ENCODE data around the gene CERS2. TPM values are rescaled to one million over a fixed set of nuclear protein-coding genes. Genes with fewer than 3 reads are reported as not detected.

Gene CERS2
- total RNA-seq, 1 donor: 84.8 TPM

- Histone ChIP-seq H3K4me3 (ENCODE audit: low read length) (no peak overlapping the region), H3K27me3 (ENCODE audit: insufficient read depth, low read length) (no peaks in the 10 kb centered on the region), H3K9me3 (ENCODE audit: low read depth, low read length) (no peaks in the 10 kb centered on the region), H3K4me1 (ENCODE audit: insufficient read depth, low read length) (peaks cover 83% of the 10 kb centered on the region)
Measured at GRCh38 chr1:151002051-151002450, 27.4 kb upstream of the CERS2 start.

GRCh38 chr1:151001602-151002001 is 27.0 kb upstream of the CERS2 start:
- H3K27me3 ChIP-seq (ENCODE audit: insufficient read depth, low read length): no peaks in the 10 kb centered on the region
- H3K4me1 ChIP-seq (ENCODE audit: insufficient read depth, low read length): peaks cover 79% of the 10 kb centered on the region
- H3K4me3 ChIP-seq (ENCODE audit: low read length): no peak overlapping the region
- H3K9me3 ChIP-seq (ENCODE audit: low read depth, low read length): no peaks in the 10 kb centered on the region

DNA sequence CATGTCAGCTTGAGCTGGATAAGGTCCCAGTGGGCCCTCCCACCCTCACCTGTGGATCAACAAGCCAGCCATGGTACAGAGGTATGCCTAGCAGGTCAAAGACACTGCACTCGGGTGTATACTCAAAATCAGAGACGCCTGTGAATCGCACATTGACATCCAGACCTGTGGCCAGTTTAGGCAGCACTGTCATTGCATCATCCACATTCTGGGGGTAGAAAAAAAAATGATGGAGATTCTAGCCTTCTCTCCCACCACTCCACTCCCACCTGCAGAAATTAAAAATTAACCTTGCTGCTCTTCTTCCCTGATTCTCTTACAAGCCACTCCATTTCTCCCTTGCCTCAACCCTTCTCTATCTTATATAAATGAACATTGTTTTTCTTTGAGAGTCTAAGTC is 25.8 kb upstream of the CERS2 start:
- Histone ChIP-seq H3K4me1 (ENCODE audit: insufficient read depth, low read length) (peaks cover 67% of the 10 kb centered on the region), H3K9me3 (ENCODE audit: low read depth, low read length) (no peaks in the 10 kb centered on the region), H3K4me3 (ENCODE audit: low read length) (no peak overlapping the region), H3K27me3 (ENCODE audit: insufficient read depth, low read length) (no peaks in the 10 kb centered on the region)

- no peaks in the 10 kb centered on the region for H3K9me3 ChIP-seq (ENCODE audit: low read depth, low read length)
- H3K4me1 ChIP-seq (ENCODE audit: insufficient read depth, low read length): peaks cover 62% of the 10 kb centered on the region
- no peaks in the 10 kb centered on the region for H3K27me3 ChIP-seq (ENCODE audit: insufficient read depth, low read length)
- H3K4me3 ChIP-seq (ENCODE audit: low read length): no peak overlapping the region
Measured at GRCh38 chr1:150999926-151000325, 25.3 kb upstream of the CERS2 start.

DNA sequence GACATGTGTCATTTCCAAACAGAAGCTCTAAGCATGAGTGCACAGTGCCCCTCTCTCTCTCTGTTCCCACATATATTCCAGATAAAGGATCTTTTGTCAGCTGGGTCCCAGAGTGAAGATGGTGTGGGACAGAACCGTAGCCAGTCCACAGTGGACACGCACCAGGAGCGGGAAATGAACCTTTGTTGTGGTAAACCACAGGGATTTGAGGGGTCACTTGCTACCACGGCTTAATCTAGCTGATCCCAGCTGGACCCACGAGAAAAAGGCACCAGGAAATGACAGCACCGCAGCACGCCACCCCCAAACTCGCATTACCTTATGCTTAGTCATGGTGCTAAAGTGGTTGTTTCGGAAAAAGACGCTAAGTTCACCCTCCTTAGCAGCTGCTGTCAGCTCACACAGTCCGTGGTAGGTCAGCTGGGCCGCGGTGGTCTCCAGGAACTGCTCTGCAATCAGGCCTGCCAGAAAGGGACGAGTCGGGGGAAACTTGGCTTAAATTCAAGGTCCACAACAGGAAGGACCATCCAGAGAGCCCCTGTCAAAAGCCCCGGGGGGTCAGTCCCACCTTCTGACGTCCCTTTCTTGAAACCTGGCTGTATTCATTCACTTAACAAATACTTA is 24.5 kb upstream of the CERS2 start:
- Histone ChIP-seq H3K4me3 (ENCODE audit: low read length) (no peak overlapping the region), H3K4me1 (ENCODE audit: insufficient read depth, low read length) (peaks cover 54% of the 10 kb centered on the region), H3K9me3 (ENCODE audit: low read depth, low read length) (no peaks in the 10 kb centered on the region), H3K27me3 (ENCODE audit: insufficient read depth, low read length) (no peaks in the 10 kb centered on the region)

DNA sequence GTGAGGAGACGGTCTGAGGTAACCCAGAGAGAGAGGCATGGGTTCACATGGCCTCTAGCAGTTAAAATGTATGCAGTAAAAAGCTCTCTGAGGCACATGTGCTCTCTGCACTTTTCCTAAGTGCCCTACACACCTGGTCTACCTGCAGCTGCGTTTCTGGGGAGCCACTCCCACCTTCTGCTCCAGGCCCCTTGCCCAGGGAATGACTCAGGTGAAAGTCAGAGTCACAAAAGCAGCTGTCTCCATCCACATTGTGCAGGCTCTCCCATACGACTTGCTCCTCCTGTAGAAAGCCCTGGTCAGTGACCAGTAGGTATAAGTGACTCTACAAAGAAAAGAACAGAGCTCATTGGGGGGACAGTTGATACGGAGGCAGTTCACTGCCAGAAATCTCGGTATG is 23.3 kb upstream of the CERS2 start:
- Histone ChIP-seq H3K9me3 (ENCODE audit: low read depth, low read length) (no peaks in the 10 kb centered on the region), H3K4me3 (ENCODE audit: low read length) (no peak overlapping the region), H3K4me1 (ENCODE audit: insufficient read depth, low read length) (peaks cover 42% of the 10 kb centered on the region), H3K27me3 (ENCODE audit: insufficient read depth, low read length) (no peaks in the 10 kb centered on the region)

- H3K4me3 ChIP-seq (ENCODE audit: low read length): no peak overlapping the region
- H3K9me3 ChIP-seq (ENCODE audit: low read depth, low read length): no peaks in the 10 kb centered on the region
- H3K27me3 ChIP-seq (ENCODE audit: insufficient read depth, low read length): no peaks in the 10 kb centered on the region
- H3K4me1 ChIP-seq (ENCODE audit: insufficient read depth, low read length): peaks cover 36% of the 10 kb centered on the region
Measured at GRCh38 chr1:150997126-150997872, 22.7 kb upstream of the CERS2 start.

DNA sequence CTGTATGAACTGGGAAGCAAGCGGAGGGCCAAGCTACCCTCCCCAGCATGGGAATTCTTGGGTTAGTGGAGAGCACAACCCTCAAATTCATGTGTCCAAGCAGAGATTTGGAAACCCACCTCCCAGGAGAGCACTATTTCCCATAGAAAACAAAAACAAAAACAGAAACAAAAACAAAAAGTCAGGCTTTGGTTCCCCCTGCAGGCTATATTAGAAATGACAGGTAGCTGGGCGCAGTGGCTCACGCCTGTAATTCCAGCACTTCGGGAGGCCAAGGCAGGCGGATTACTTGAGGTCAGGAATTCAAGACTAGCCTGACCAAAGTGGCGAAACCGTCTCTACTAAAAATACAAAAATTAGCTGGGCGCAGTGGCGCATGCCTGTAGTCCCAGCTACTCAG is 21.3 kb upstream of the CERS2 start:
- Histone ChIP-seq H3K4me1 (ENCODE audit: insufficient read depth, low read length) (peaks cover 22% of the 10 kb centered on the region), H3K27me3 (ENCODE audit: insufficient read depth, low read length) (no peaks in the 10 kb centered on the region), H3K4me3 (ENCODE audit: low read length) (no peak overlapping the region), H3K9me3 (ENCODE audit: low read depth, low read length) (no peaks in the 10 kb centered on the region)

GRCh38 chr1:150995460-150995859 is 20.8 kb upstream of the CERS2 start:
- Histone ChIP-seq H3K4me3 (ENCODE audit: low read length) (no peak overlapping the region), H3K27me3 (ENCODE audit: insufficient read depth, low read length) (no peaks in the 10 kb centered on the region), H3K4me1 (ENCODE audit: insufficient read depth, low read length) (peaks cover 17% of the 10 kb centered on the region), H3K9me3 (ENCODE audit: low read depth, low read length) (no peaks in the 10 kb centered on the region)

DNA sequence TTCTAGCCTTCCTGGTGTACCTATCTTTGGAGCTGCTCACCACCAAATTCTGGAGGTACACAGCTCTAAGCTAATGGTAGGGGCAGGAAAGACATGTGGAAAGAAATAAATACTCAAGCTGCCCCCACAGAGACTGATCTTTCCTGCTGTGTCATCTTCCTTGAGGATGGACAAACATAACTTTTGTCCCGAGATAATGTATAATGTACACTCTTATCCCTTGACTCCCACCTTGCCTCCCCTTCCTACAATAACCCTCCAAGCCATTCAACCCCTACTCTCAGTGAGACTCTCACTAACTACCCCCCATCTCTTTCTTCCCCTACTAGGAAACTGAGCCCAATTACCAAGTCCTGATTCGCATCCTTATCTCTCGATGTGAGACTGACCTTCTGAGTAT is 19.6 kb upstream of the CERS2 start:
- H3K9me3 ChIP-seq (ENCODE audit: low read depth, low read length): no peaks in the 10 kb centered on the region
- H3K4me1 ChIP-seq (ENCODE audit: insufficient read depth, low read length): peaks cover 5% of the 10 kb centered on the region
- no peaks in the 10 kb centered on the region for H3K27me3 ChIP-seq (ENCODE audit: insufficient read depth, low read length)
- H3K4me3 ChIP-seq (ENCODE audit: low read length): no peak overlapping the region

GRCh38 chr1:150992626-150993025 is 18.0 kb upstream of the CERS2 start:
- H3K4me1 ChIP-seq (ENCODE audit: insufficient read depth, low read length): no peaks in the 10 kb centered on the region
- H3K4me3 ChIP-seq (ENCODE audit: low read length): no peak overlapping the region
- H3K9me3 ChIP-seq (ENCODE audit: low read depth, low read length): no peaks in the 10 kb centered on the region
- no peaks in the 10 kb centered on the region for H3K27me3 ChIP-seq (ENCODE audit: insufficient read depth, low read length)

DNA sequence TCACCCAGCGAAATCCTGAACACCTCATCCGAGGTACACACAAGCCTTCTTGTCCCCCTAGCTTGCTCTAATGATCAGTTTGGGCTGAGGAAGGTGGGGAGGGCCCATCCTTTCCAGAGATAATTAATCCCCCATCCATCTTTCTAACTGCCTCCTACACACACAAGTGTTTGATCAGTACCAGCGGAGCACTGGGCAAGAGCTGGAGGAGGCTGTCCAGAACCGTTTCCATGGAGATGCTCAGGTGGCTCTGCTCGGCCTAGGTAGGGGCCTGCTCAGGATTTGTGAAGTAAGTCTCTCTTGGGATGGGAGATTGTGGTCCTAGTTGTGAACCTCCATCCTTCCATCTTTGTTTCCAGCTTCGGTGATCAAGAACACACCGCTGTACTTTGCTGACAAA is 13.3 kb upstream of the CERS2 start:
- no peaks in the 10 kb centered on the region for H3K4me1 ChIP-seq (ENCODE audit: insufficient read depth, low read length)
- H3K9me3 ChIP-seq (ENCODE audit: low read depth, low read length): no peaks in the 10 kb centered on the region
- H3K27me3 ChIP-seq (ENCODE audit: insufficient read depth, low read length): no peaks in the 10 kb centered on the region
- H3K4me3 ChIP-seq (ENCODE audit: low read length): no peak overlapping the region

DNA sequence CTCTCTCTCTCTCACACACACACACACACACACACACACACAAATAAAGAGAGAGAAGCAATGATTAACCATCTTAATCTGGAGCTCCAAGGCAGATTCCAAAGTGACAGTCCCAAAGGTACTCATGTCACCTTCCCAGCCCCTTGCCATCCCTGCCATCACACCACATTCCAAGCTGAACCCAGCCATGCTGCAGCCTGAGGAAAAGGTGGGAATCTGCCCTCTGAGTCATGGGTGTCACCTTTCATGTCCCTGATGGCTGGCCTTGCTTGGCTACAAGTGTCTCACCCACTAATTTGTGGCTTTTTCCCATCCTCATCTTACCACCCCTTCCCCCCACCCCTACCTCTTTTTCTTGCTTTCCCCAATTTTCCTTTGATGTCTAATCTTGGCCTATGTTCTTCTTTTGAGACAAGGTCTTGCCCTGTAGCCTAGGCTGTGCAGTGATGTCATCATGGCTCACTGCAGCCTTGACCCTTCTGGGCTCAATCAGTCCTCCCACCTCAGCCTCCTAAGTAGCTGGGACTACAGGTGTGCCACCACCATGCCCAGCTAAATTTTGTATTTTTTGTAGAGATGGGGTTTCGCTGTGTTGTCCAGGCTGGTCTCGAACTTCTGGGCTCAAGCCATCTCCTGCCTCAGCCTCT is 10.7 kb upstream of the CERS2 start:
- H3K27me3 ChIP-seq (ENCODE audit: insufficient read depth, low read length): no peaks in the 10 kb centered on the region
- H3K9me3 ChIP-seq (ENCODE audit: low read depth, low read length): no peaks in the 10 kb centered on the region
- H3K4me3 ChIP-seq (ENCODE audit: low read length): no peak overlapping the region
- no peaks in the 10 kb centered on the region for H3K4me1 ChIP-seq (ENCODE audit: insufficient read depth, low read length)

GRCh38 chr1:150981805-150982712 is 7.4 kb upstream of the CERS2 start, which contains the start of gene ANXA9:
ANXA9 (plus strand) TSS chr1:150982292; CDS start chr1:150983106, 814 bp downstream.
- Histone ChIP-seq H3K9me3 (ENCODE audit: low read depth, low read length) (no peaks in the 10 kb centered on the region), H3K4me3 (ENCODE audit: low read length) (no peak within 1 kb of the TSS), H3K4me1 (ENCODE audit: insufficient read depth, low read length) (peaks cover 24% of the 10 kb centered on the region), H3K27me3 (ENCODE audit: insufficient read depth, low read length) (no peaks in the 10 kb centered on the region)
